SK-N-SH (cell line): Measurements from ENCODE around the gene SLC22A4. TPM values are rescaled to one million over a fixed set of nuclear protein-coding genes. Genes with fewer than 3 reads are reported as not detected.

Experiments
- CTCF ChIA-PET: fragments of 300-600, 350-600 bp; formaldehyde crosslinking; extraction: SDS; loops from one replicate; lab custom pipeline; 2021; lab: Yijun Ruan, JAX
- POLR2A ChIA-PET: fragments of 350-600 bp; sonication (Branson Sonifier 250); formaldehyde crosslinking; extraction: SDS; loops from one replicate; lab custom pipeline; 2020; ENCODE audit warnings: antibody characterized with exemption, inconsistent platforms; lab: Yijun Ruan, JAX
- DNase-seq: peaks from one replicate; pipeline ENCODE4 v3.0.0; 2012
- H2AFZ ChIP-seq: fragments of 200-600 bp; sonication (generic); 2 replicates; pipeline ENCODE4 v1.8.1; 2016; ENCODE audit warnings: antibody characterized with exemption, mild to moderate bottlenecking, low read depth
- H3F3A ChIP-seq: fragments of 200-600 bp; sonication (generic); replicated peaks from 2 replicates; pipeline ENCODE3; 2016; ENCODE audit warnings: antibody characterized with exemption, mild to moderate bottlenecking; ENCODE audit not compliant: insufficient read depth
- H3K27ac ChIP-seq, 2 experiments: fragments of 200-500 bp in 1 of 2; fragments of 200-600 bp in 1 of 2; sonication (Bioruptor generic) in 1 of 2; sonication (generic), shearing (Covaris generic) in 1 of 2; 2 replicates each; pipeline versions ENCODE4 v1.5.1 to v1.6.1; 2014 to 2016; ENCODE audit warnings: low read depth in 2 of 2, inconsistent platforms in 1 of 2, low read length in 1 of 2, mild to moderate bottlenecking in 1 of 2, mixed read lengths in 1 of 2
- H3K27me3 ChIP-seq: fragments of 200-600 bp; sonication (generic), shearing (Covaris generic); 2 replicates; pipeline ENCODE4 v1.6.1; 2016; ENCODE audit warnings: mixed run types; ENCODE audit not compliant: insufficient read depth
- H3K36me3 ChIP-seq, 2 experiments: fragments of 200-500 bp in 1 of 2; fragments of 200-600 bp in 1 of 2; sonication (Bioruptor generic) in 1 of 2; sonication (generic) in 1 of 2; replicated peaks in 1 of 2; 2 replicates each; pipeline versions ENCODE3 to v1.5.1; 2014 to 2016; ENCODE audit warnings: low read length in 1 of 2, mild to moderate bottlenecking in 1 of 2; ENCODE audit not compliant: insufficient read depth in 2 of 2, control insufficient read depth in 1 of 2
- H3K4me1 ChIP-seq, 2 experiments: fragments of 200-500 bp in 1 of 2; fragments of 200-600 bp in 1 of 2; sonication (Bioruptor generic) in 1 of 2; sonication (generic), shearing (Covaris generic) in 1 of 2; 2 replicates each; pipeline versions ENCODE4 v1.5.1 to v1.6.1; 2014 to 2016; ENCODE audit warnings: low read depth in 1 of 2, low read length in 1 of 2, mixed run types in 1 of 2; ENCODE audit not compliant: insufficient read depth in 2 of 2, control insufficient read depth in 1 of 2
- H3K4me2 ChIP-seq: fragments of 200-600 bp; sonication (generic), shearing (Covaris generic); 2 replicates; pipeline ENCODE4 v1.6.1; 2017; ENCODE audit warnings: mixed run types
- H3K4me3 ChIP-seq, 2 experiments: fragments of 200-500 bp in 1 of 2; fragments of 200-600 bp in 1 of 2; sonication (Bioruptor generic) in 1 of 2; sonication (generic), shearing (Covaris generic) in 1 of 2; 2 replicates each; pipeline versions ENCODE4 v1.5.1 to v1.8.1; 2014 to 2016; ENCODE audit warnings: low read depth in 2 of 2, inconsistent platforms in 1 of 2, low read length in 1 of 2, mild to moderate bottlenecking in 1 of 2, mixed read lengths in 1 of 2, moderate library complexity in 1 of 2
- H3K79me2 ChIP-seq: fragments of 200-600 bp; sonication (generic); 2 replicates; pipeline ENCODE4 v1.8.1; 2017; ENCODE audit warnings: mild to moderate bottlenecking; ENCODE audit not compliant: insufficient read depth
- H3K9ac ChIP-seq: fragments of 200-600 bp; sonication (generic); 2 replicates; pipeline ENCODE4 v1.6.1; 2017; ENCODE audit warnings: mixed run types
- H3K9me2 ChIP-seq: fragments of 200-600 bp; sonication (generic); 2 replicates; pipeline ENCODE4 v1.6.1; 2017; ENCODE audit warnings: mixed run types
- H3K9me3 ChIP-seq: fragments of 200-600 bp; sonication (generic); 2 replicates; pipeline ENCODE4 v1.6.1; 2017; ENCODE audit warnings: mixed run types, mild to moderate bottlenecking, moderate library complexity
- H4K20me1 ChIP-seq: fragments of 200-600 bp; sonication (generic); 2 replicates; pipeline ENCODE4 v1.6.1; 2017; ENCODE audit warnings: mild to moderate bottlenecking, mixed run types; ENCODE audit not compliant: insufficient read depth
- CHD2 ChIP-seq: fragments of 150-350 bp; IDR thresholded peaks from 2 replicates; pipeline ENCODE4 v1.6.1; 2018; ENCODE audit warnings: low read length; ENCODE audit not compliant: partially characterized antibody
- EZH2phosphoT487 ChIP-seq: fragments of 200-600 bp; sonication (generic); IDR thresholded peaks from 2 replicates; pipeline ENCODE4 v1.6.1; 2017; ENCODE audit warnings: low read depth, mixed run types, mild to moderate bottlenecking, antibody characterized with exemption, moderate library complexity, borderline replicate concordance
- FOXJ3 ChIP-seq: sonication (generic); formaldehyde crosslinking; IDR thresholded peaks from 2 replicates; pipeline ENCODE4 v1.5.1; 2020; ENCODE audit warnings: mild to moderate bottlenecking, missing genetic modification reagents
- FOXM1 ChIP-seq: IDR thresholded peaks from 2 replicates; pipeline ENCODE4 v1.4.0; 2012; ENCODE audit warnings: low read depth, mild to moderate bottlenecking
- MEF2A ChIP-seq: IDR thresholded peaks from 2 replicates; pipeline ENCODE4 v1.4.0; 2012; ENCODE audit warnings: low read depth, borderline replicate concordance
- NFIC ChIP-seq: IDR thresholded peaks from 2 replicates; pipeline ENCODE4 v1.4.0; 2012; ENCODE audit warnings: borderline replicate concordance
- RAD21 ChIP-seq: IDR thresholded peaks from 2 replicates; pipeline ENCODE4 v1.6.1; 2012; ENCODE audit warnings: mild to moderate bottlenecking, low read length
- RCOR1 ChIP-seq: fragments of 150-350 bp; IDR thresholded peaks from 2 replicates; pipeline ENCODE4 v1.6.1; 2017; ENCODE audit warnings: antibody characterized with exemption, low read length
- RFX5 ChIP-seq: IDR thresholded peaks from 2 replicates; pipeline ENCODE4 v1.6.1; 2012; ENCODE audit warnings: mild to moderate bottlenecking, improper control_type of control experiment, low read length
- RXRA ChIP-seq: IDR thresholded peaks from 2 replicates; pipeline ENCODE4 v1.4.0; 2012; ENCODE audit warnings: low read depth, mild to moderate bottlenecking, borderline replicate concordance
- SMC3 ChIP-seq: IDR thresholded peaks from 2 replicates; pipeline ENCODE4 v1.6.1; 2012; ENCODE audit warnings: low read depth, low read length, improper control_type of control experiment
- TAF1 ChIP-seq: IDR thresholded peaks from 2 replicates; pipeline ENCODE4 v1.6.1; 2012; ENCODE audit warnings: low read depth, mild to moderate bottlenecking, low read length, moderate library complexity, borderline replicate concordance
- TCF12 ChIP-seq: IDR thresholded peaks from 2 replicates; pipeline ENCODE4 v1.4.0; 2012
- TEAD4 ChIP-seq: IDR thresholded peaks from 2 replicates; pipeline ENCODE4 v1.4.0; 2012; ENCODE audit warnings: mild to moderate bottlenecking, borderline replicate concordance; ENCODE audit not compliant: insufficient read depth
- WGBS: methylation state at CpG from one replicate; pipeline ENCODE4 v1.1.6; 2017; ENCODE audit warnings: low lambda C conversion rate; 5-methylcytosine and 5-hydroxymethylcytosine counted together
- polyA plus RNA-seq, 3 experiments: library from polyadenylated mRNA; depleted of rRNA; stranded (reverse); fragments of >200 nt; gene quantifications; 2 replicates each; pipeline ENCODE4 v1.2.3, GENCODE V29; 2012
- TF ChIP-seq, protein P1 (sequence below): fragments of 200-600 bp; sonication (generic); IDR thresholded peaks from 2 replicates; pipeline ENCODE4 v1.6.1; 2017; ENCODE audit warnings: antibody characterized with exemption, mild to moderate bottlenecking, moderate library complexity
- TF ChIP-seq, protein P2 (sequence below): IDR thresholded peaks from 2 replicates; pipeline ENCODE4 v1.6.1; 2012; ENCODE audit warnings: mild to moderate bottlenecking, low read depth, low read length, moderate library complexity
- TF ChIP-seq, protein P3 (sequence below): IDR thresholded peaks from 2 replicates; pipeline ENCODE4; 2012

SLC22A4 gene
- polyA plus RNA-seq, 1 of the 3 experiments (the other 2 are of a cell fraction): 3.3 TPM

DNA sequence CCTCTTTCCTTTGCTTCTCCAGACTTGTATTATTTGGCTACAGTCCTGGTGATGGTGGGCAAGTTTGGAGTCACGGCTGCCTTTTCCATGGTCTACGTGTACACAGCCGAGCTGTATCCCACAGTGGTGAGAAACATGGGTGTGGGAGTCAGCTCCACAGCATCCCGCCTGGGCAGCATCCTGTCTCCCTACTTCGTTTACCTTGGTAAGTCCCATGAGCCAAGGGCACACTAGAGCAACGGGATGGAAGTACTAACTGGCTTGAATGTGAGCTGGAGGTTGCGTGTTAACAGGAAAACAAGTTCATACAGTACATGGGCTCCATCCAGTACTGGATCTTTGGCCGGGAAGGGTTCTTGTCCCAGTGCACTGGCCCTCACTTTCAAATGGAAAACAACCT, 98.2 kb downstream of the SLC22A4 start:
- Histone ChIP-seq H3K79me2 (no peaks in the 10 kb centered on the region), H3K4me3 (no peak overlapping the region), H3K9me3 (no peaks in the 10 kb centered on the region), H3K36me3 (peaks cover 7 to 29% of the 10 kb centered on the region in 2 experiments), H3F3A (peaks cover 25% of the 10 kb centered on the region), H3K9ac (no peak overlapping the region), H3K4me1 (peaks cover 16 to 28% of the 10 kb centered on the region in 2 experiments), H4K20me1 (no peaks in the 10 kb centered on the region), H2AFZ (no peak overlapping the region), H3K27me3 (no peaks in the 10 kb centered on the region), H3K4me2 (no peak overlapping the region), H3K9me2 (no peaks in the 10 kb centered on the region), H3K27ac (no peak overlapping the region)
- DNase-seq: no peak
- POLR2A ChIA-PET: no interaction called here
- CTCF ChIA-PET: interaction anchor here (0.8 to 1.6 kb wide), 2 partner anchors 9 to 16 kb away, joined by 3 to 4 read pairs; no protein-coding TSS in a partner anchor
- TF ChIP-seq RXRA (no peak), TCF12 (no peak), RCOR1 (no peak), SMC3 (no peak)
- TF ChIP-seq, protein P1, sequence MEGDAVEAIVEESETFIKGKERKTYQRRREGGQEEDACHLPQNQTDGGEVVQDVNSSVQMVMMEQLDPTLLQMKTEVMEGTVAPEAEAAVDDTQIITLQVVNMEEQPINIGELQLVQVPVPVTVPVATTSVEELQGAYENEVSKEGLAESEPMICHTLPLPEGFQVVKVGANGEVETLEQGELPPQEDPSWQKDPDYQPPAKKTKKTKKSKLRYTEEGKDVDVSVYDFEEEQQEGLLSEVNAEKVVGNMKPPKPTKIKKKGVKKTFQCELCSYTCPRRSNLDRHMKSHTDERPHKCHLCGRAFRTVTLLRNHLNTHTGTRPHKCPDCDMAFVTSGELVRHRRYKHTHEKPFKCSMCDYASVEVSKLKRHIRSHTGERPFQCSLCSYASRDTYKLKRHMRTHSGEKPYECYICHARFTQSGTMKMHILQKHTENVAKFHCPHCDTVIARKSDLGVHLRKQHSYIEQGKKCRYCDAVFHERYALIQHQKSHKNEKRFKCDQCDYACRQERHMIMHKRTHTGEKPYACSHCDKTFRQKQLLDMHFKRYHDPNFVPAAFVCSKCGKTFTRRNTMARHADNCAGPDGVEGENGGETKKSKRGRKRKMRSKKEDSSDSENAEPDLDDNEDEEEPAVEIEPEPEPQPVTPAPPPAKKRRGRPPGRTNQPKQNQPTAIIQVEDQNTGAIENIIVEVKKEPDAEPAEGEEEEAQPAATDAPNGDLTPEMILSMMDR: no peak
- WGBS: 88% methylated on average over 8 of the region's 8 CpGs

DNA sequence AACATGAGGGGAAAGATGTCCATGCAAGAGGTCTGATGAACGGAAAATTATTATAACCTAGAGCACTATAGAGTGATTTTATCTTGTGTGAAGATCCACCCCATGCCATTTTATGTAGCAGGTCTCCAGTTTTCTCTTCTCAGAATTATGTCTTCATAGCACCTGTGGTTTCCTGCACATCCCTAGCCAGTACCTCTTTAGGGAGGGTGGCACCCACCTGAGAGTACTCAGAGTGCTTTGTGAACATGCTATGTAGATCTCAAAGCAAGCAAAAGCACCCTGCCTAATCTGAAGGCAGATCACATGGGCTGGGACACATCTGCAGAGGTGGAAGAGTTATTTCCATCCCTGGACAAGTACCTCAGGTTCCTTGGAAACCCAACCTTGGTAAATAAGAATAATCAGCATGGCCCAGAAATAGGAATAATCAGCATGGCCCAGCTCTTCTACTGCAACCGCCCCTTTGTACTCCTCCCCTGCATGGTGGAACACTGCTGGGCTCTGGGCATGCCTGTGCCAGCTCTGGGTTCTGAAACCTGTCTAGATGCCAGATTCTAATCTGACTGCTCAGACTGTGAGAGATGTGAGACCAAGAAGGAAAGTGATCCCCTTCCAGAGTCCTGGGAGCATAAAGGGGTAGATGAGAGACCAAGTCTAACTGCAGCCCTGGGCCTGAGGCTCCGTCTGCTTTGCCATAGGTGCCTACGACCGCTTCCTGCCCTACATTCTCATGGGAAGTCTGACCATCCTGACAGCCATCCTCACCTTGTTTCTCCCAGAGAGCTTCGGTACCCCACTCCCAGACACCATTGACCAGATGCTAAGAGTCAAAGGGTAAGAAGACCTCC, 99.0 kb downstream of the SLC22A4 start:
- WGBS: 91% methylated on average over 5 of the region's 6 CpGs
- H3K4me2 ChIP-seq: no peak overlapping the region
- peaks cover 7 to 29% of the 10 kb centered on the region in 2 experiments for H3K36me3 ChIP-seq
- H3F3A ChIP-seq: peaks cover 19% of the 10 kb centered on the region
- H3K4me3 ChIP-seq: no peak overlapping the region
- no peak overlapping the region for H2AFZ ChIP-seq
- no peaks in the 10 kb centered on the region for H3K9me3 ChIP-seq
- no peaks in the 10 kb centered on the region for H3K79me2 ChIP-seq
- no peak overlapping the region for H3K27ac ChIP-seq
- no peaks in the 10 kb centered on the region for H3K27me3 ChIP-seq
- H4K20me1 ChIP-seq: no peaks in the 10 kb centered on the region
- H3K9me2 ChIP-seq: no peaks in the 10 kb centered on the region
- ChIA-PET POLR2A (no interaction called here), CTCF (interaction anchor here (1.0 to 1.6 kb wide), 2 partner anchors 15 to 107 kb away, joined by 3 read pairs; no protein-coding TSS in a partner anchor)
- H3K9ac ChIP-seq: no peak overlapping the region
- DNase-seq: no peak
- H3K4me1 ChIP-seq: peaks cover 12 to 22% of the 10 kb centered on the region in 2 experiments
- TF ChIP-seq FOXM1 (no peak), TAF1 (no peak), FOXJ3 (CRISPR knock-in tag) (no peak), MEF2A (no peak), TEAD4 (no peak), RAD21 (no peak), RXRA (no peak), SMC3 (no peak), RFX5 (no peak), EZH2phosphoT487 (no peak), CHD2 (no peak), NFIC (no peak)
- TF ChIP-seq, protein P1: no peak
- TF ChIP-seq, protein P2, sequence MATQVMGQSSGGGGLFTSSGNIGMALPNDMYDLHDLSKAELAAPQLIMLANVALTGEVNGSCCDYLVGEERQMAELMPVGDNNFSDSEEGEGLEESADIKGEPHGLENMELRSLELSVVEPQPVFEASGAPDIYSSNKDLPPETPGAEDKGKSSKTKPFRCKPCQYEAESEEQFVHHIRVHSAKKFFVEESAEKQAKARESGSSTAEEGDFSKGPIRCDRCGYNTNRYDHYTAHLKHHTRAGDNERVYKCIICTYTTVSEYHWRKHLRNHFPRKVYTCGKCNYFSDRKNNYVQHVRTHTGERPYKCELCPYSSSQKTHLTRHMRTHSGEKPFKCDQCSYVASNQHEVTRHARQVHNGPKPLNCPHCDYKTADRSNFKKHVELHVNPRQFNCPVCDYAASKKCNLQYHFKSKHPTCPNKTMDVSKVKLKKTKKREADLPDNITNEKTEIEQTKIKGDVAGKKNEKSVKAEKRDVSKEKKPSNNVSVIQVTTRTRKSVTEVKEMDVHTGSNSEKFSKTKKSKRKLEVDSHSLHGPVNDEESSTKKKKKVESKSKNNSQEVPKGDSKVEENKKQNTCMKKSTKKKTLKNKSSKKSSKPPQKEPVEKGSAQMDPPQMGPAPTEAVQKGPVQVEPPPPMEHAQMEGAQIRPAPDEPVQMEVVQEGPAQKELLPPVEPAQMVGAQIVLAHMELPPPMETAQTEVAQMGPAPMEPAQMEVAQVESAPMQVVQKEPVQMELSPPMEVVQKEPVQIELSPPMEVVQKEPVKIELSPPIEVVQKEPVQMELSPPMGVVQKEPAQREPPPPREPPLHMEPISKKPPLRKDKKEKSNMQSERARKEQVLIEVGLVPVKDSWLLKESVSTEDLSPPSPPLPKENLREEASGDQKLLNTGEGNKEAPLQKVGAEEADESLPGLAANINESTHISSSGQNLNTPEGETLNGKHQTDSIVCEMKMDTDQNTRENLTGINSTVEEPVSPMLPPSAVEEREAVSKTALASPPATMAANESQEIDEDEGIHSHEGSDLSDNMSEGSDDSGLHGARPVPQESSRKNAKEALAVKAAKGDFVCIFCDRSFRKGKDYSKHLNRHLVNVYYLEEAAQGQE: no peak
- TF ChIP-seq, protein P3, sequence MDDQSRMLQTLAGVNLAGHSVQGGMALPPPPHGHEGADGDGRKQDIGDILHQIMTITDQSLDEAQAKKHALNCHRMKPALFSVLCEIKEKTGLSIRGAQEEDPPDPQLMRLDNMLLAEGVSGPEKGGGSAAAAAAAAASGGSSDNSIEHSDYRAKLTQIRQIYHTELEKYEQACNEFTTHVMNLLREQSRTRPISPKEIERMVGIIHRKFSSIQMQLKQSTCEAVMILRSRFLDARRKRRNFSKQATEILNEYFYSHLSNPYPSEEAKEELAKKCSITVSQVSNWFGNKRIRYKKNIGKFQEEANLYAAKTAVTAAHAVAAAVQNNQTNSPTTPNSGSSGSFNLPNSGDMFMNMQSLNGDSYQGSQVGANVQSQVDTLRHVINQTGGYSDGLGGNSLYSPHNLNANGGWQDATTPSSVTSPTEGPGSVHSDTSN: no peak
